Gastrocnemius medialis (tissue), 4 donors: ENCODE measurements around the gene KLF11.
A peak's percentile ranks its signal among the peaks of the same experiment; 100 is the strongest.

Experiments used
- CTCF ChIP-seq, 5 experiments: fragments of 450-650 bp in 3 of 5; fragments of 200-600 bp in 2 of 5; sonication (generic) in 2 of 5; IDR thresholded peaks in 4 of 5; conservative IDR thresholded peaks in 1 of 5; 1 replicate in 4 of 5; 2 replicates in 1 of 5; pipeline ENCODE4 v1.5.1; 2016 to 2019; ENCODE audit warnings: antibody characterized with exemption in 5 of 5, mild to moderate bottlenecking in 3 of 5, moderate library complexity in 3 of 5
- POLR2A ChIP-seq, 2 donors: fragments of 450-650 bp; IDR thresholded peaks; one replicate each; pipeline ENCODE4 v1.6.1; 2017; ENCODE audit warnings: antibody characterized with exemption in 2 of 2, mild to moderate bottlenecking in 2 of 2, moderate library complexity in 2 of 2

- peak; percentile 45 to 68 (median 55) for TF ChIP-seq CTCF (IDR thresholded peaks at IDR 0.05 in 4 of 5, conservative IDR thresholded peaks at IDR 0.05 in 1 of 5)
- no peak for TF ChIP-seq POLR2A (IDR thresholded peaks at IDR 0.05)
Measured at GRCh38 chr2:10048501-10049171, 5.3 kb downstream of the KLF11 start.
